Measurements from ENCODE around the gene POC1A.

Gene POC1A

GRCh38 chr3:52135332-52135731 is 18.9 kb downstream of the POC1A start:
- no peak overlapping the region for H3K4me2 ChIP-seq (ENCODE audit: low read length)
- H3K4me3 ChIP-seq (ENCODE audit: low read length), result no peak overlapping the region
- no peaks in the 10 kb centered on the region for H4K20me1 ChIP-seq (ENCODE audit: control insufficient read depth, insufficient read depth, low read depth, low read length)
- H3K9me2 ChIP-seq (replicated peaks; ENCODE audit: control insufficient read depth, low read length), result no peaks in the 10 kb centered on the region
- H3K27me3 ChIP-seq (ENCODE audit: control insufficient read depth, low read length), result no peaks in the 10 kb centered on the region
- H3K27ac ChIP-seq (ENCODE audit: low read depth, low read length), result no peak overlapping the region
- H3K9me3 ChIP-seq (ENCODE audit: control insufficient read depth, insufficient read depth, low read length), result no peaks in the 10 kb centered on the region
- H3F3A ChIP-seq (ENCODE audit: control insufficient read depth, insufficient read depth), result no peaks in the 10 kb centered on the region
- H3K4me1 ChIP-seq (ENCODE audit: control insufficient read depth, low read length), result no peaks in the 10 kb centered on the region
- TF ChIP-seq CTCF (IDR thresholded peaks at IDR 0.05; ENCODE audit: low read depth, low read length, poor library complexity, severe bottlenecking), result no peak
- no peak for TF ChIP-seq EZH2phosphoT487 (IDR thresholded peaks at IDR 0.05; ENCODE audit: borderline replicate concordance, low read length)
- H3K36me3 ChIP-seq (ENCODE audit: control insufficient read depth, low read length), result peaks cover 38% of the 10 kb centered on the region
- H3K79me2 ChIP-seq (ENCODE audit: control insufficient read depth, low read length), result no peaks in the 10 kb centered on the region

- Histone ChIP-seq H3F3A (ENCODE audit: control insufficient read depth, insufficient read depth) (no peaks in the 10 kb centered on the region), H3K36me3 (ENCODE audit: control insufficient read depth, low read length) (peaks cover 35% of the 10 kb centered on the region), H3K4me3 (ENCODE audit: low read length) (no peak overlapping the region), H3K27me3 (ENCODE audit: control insufficient read depth, low read length) (no peaks in the 10 kb centered on the region), H3K9me3 (ENCODE audit: control insufficient read depth, insufficient read depth, low read length) (no peaks in the 10 kb centered on the region), H3K79me2 (ENCODE audit: control insufficient read depth, low read length) (no peaks in the 10 kb centered on the region), H4K20me1 (ENCODE audit: control insufficient read depth, insufficient read depth, low read depth, low read length) (no peaks in the 10 kb centered on the region), H3K4me1 (ENCODE audit: control insufficient read depth, low read length) (no peaks in the 10 kb centered on the region), H3K4me2 (ENCODE audit: low read length) (no peak overlapping the region), H3K27ac (ENCODE audit: low read depth, low read length) (no peak overlapping the region), H3K9me2 (replicated peaks; ENCODE audit: control insufficient read depth, low read length) (no peaks in the 10 kb centered on the region)
- no peak for TF ChIP-seq CTCF (IDR thresholded peaks at IDR 0.05; ENCODE audit: low read depth, low read length, poor library complexity, severe bottlenecking)
- TF ChIP-seq EZH2phosphoT487 (IDR thresholded peaks at IDR 0.05; ENCODE audit: borderline replicate concordance, low read length), result no peak
Measured at GRCh38 chr3:52134761-52135160, 19.5 kb downstream of the POC1A start.

- TF ChIP-seq EZH2phosphoT487 (IDR thresholded peaks at IDR 0.05; ENCODE audit: borderline replicate concordance, low read length) (no peak), CTCF (IDR thresholded peaks at IDR 0.05; ENCODE audit: low read depth, low read length, poor library complexity, severe bottlenecking) (no peak)
- no peak overlapping the region for H3K4me3 ChIP-seq (ENCODE audit: low read length)
- no peaks in the 10 kb centered on the region for H3K9me2 ChIP-seq (replicated peaks; ENCODE audit: control insufficient read depth, low read length)
- no peaks in the 10 kb centered on the region for H3K27me3 ChIP-seq (ENCODE audit: control insufficient read depth, low read length)
- H3K4me1 ChIP-seq (ENCODE audit: control insufficient read depth, low read length), result no peaks in the 10 kb centered on the region
- no peaks in the 10 kb centered on the region for H4K20me1 ChIP-seq (ENCODE audit: control insufficient read depth, insufficient read depth, low read depth, low read length)
- H3K36me3 ChIP-seq (ENCODE audit: control insufficient read depth, low read length), result peaks cover 29% of the 10 kb centered on the region
- no peak overlapping the region for H3K27ac ChIP-seq (ENCODE audit: low read depth, low read length)
- no peaks in the 10 kb centered on the region for H3F3A ChIP-seq (ENCODE audit: control insufficient read depth, insufficient read depth)
- H3K9me3 ChIP-seq (ENCODE audit: control insufficient read depth, insufficient read depth, low read length), result no peaks in the 10 kb centered on the region
- H3K4me2 ChIP-seq (ENCODE audit: low read length), result no peak overlapping the region
- no peaks in the 10 kb centered on the region for H3K79me2 ChIP-seq (ENCODE audit: control insufficient read depth, low read length)
Measured at GRCh38 chr3:52132930-52133329, 21.3 kb downstream of the POC1A start.

GRCh38 chr3:52132041-52132440 is 22.2 kb downstream of the POC1A start:
- Histone ChIP-seq H3K27me3 (ENCODE audit: control insufficient read depth, low read length) (no peaks in the 10 kb centered on the region), H3K9me2 (replicated peaks; ENCODE audit: control insufficient read depth, low read length) (no peaks in the 10 kb centered on the region), H3K4me3 (ENCODE audit: low read length) (no peak overlapping the region), H3K36me3 (ENCODE audit: control insufficient read depth, low read length) (peaks cover 23% of the 10 kb centered on the region), H3K4me2 (ENCODE audit: low read length) (no peak overlapping the region), H3K4me1 (ENCODE audit: control insufficient read depth, low read length) (no peaks in the 10 kb centered on the region), H3K79me2 (ENCODE audit: control insufficient read depth, low read length) (no peaks in the 10 kb centered on the region), H4K20me1 (ENCODE audit: control insufficient read depth, insufficient read depth, low read depth, low read length) (no peaks in the 10 kb centered on the region), H3K9me3 (ENCODE audit: control insufficient read depth, insufficient read depth, low read length) (no peaks in the 10 kb centered on the region), H3K27ac (ENCODE audit: low read depth, low read length) (no peak overlapping the region), H3F3A (ENCODE audit: control insufficient read depth, insufficient read depth) (no peaks in the 10 kb centered on the region)
- no peak for TF ChIP-seq EZH2phosphoT487 (IDR thresholded peaks at IDR 0.05; ENCODE audit: borderline replicate concordance, low read length)
- TF ChIP-seq CTCF (IDR thresholded peaks at IDR 0.05; ENCODE audit: low read depth, low read length, poor library complexity, severe bottlenecking), result no peak
